Cardiac fibroblast (primary cell): ENCODE data around the gene CEP89.
"Not testable (repeated sequence)": the region's sequence is repeated elsewhere in the genome, so short reads cannot be mapped to it uniquely, and the experiment has no call there.

Experiments used
- DNase-seq, 2 donors: peaks; one replicate each; pipeline versions ENCODE4 v3.0.0 to v3.0.0-alpha.2; 2010; ENCODE audit warnings: low read depth in 2 of 2
- H3K4me3 ChIP-seq, 2 donors: replicated peaks in 1 of 2; 1 replicate in 1 of 2; 2 replicates in 1 of 2; pipeline ENCODE4 v1.5.1; 2011; ENCODE audit warnings: low read depth in 2 of 2, low read length in 2 of 2, mild to moderate bottlenecking in 2 of 2, moderate library complexity in 1 of 2
- TF ChIP-seq, protein P1 (sequence below): IDR thresholded peaks from one replicate; pipeline ENCODE4 v1.5.1; 2011; ENCODE audit warnings: low read depth, mild to moderate bottlenecking, low read length, inconsistent platforms

CEP89 gene

DNA sequence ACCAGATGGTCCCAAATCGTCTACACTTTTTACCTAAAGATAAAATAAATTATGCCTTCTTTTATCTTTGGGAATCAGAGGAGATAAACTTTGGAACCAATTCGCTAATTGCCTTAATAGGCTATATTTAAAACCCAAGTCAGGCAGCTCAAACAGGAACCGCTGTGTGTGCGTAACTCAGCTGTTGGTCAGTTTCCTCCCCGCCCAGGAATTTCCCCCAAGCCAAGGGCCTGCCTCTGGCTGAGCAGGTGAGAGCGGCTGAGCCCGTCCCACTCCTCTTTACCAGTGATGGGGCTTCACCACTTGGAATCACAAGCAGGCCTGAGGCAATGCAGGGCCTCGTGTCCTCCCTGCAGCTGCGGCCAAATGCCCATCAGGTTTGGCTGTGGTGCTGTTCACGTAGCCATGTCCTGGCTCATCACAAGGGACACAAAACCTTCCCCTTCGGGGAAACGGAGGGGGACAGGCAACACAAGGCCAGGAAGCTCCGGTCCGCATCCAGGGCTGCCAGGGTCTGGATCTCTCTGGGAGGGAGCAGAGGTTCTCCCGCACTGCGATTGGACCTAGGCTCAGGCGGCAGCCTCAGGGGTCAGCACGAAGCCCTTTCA is 101.7 kb downstream of the CEP89 start:
- TF ChIP-seq, protein P1, sequence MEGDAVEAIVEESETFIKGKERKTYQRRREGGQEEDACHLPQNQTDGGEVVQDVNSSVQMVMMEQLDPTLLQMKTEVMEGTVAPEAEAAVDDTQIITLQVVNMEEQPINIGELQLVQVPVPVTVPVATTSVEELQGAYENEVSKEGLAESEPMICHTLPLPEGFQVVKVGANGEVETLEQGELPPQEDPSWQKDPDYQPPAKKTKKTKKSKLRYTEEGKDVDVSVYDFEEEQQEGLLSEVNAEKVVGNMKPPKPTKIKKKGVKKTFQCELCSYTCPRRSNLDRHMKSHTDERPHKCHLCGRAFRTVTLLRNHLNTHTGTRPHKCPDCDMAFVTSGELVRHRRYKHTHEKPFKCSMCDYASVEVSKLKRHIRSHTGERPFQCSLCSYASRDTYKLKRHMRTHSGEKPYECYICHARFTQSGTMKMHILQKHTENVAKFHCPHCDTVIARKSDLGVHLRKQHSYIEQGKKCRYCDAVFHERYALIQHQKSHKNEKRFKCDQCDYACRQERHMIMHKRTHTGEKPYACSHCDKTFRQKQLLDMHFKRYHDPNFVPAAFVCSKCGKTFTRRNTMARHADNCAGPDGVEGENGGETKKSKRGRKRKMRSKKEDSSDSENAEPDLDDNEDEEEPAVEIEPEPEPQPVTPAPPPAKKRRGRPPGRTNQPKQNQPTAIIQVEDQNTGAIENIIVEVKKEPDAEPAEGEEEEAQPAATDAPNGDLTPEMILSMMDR = no peak
- no peak overlapping the region for H3K4me3 ChIP-seq
- no peak for DNase-seq

DNA sequence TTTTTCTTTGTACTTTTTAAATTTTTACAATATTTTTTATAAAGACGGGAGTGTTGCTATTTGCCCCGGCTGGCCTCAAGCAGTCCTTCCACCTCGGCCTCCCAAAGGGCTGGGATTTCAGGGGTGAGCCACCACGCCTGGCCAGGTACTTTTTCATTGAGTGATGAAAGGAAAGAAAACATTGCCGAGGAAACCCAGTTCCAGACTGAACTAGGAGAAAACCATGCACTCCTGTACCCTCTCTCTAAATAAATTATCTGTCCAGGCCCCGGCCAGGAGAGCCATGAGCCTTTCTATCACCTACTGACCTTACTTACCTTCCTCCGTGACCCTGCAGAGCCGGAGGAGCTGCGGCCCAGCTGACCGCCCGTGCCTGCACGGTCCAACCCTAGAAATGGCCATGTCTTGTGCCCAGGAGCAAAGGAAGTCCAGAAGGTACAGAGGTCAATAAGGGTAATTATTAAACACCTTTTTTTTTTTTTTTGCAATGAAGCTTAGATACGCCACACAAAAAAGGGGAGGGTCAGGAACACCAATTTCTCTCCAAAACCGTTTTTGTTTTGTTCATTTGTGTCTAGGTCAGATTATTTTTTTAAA is 102.3 kb downstream of the CEP89 start, which contains the start of gene SLC7A9:
SLC7A9 (minus strand) TSS at position 399 of the 597 bp plus-strand sequence. CDS start 1,233 bp downstream, outside the sequence.
- DNase-seq = no peak
- TF ChIP-seq, protein P1 = no peak

DNA sequence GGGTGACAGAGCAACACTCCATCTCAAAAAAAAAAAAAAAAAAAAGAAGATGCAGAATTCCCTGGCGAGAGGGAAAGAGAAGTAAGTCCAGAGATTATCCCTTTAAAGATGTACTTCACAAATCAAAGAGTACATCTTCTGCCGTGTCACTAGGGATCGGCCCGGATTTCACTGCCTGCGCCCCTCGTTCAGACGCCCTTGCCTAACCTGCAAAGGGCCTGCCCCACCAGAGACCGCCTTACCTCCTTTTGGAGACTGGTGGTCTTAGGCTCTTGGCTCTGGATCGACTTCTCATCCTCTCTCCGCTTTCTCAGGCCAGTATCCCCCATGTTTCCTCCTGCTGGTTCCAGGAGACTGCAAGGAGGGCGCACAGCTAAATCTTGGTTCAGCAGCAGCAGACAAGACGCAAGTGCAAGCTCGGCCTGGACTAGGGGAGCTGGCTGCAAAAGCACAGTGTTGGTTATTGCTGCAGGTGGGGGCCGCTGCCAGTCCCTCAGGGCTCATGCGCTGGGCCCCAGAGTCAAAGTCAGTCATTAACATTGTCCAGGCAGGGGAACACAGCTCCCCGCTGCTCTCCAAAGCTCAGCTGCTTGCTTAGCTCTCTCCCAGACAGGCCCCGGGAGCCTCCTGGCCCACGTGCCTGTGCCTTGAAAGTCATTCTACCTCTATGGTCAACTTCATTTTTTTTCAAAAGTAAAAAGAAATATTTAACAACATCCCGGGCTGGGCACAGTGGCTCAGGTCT is 103.4 kb downstream of the CEP89 start:
- DNase-seq = no peak
- no peak overlapping the region for H3K4me3 ChIP-seq
- TF ChIP-seq, protein P1 = no peak

More for the DNA sequence above, 102.3 kb downstream of the CEP89 start, which contains the start of gene SLC7A9:
- H3K4me3 ChIP-seq = no peak within 1 kb of the TSS

DNA sequence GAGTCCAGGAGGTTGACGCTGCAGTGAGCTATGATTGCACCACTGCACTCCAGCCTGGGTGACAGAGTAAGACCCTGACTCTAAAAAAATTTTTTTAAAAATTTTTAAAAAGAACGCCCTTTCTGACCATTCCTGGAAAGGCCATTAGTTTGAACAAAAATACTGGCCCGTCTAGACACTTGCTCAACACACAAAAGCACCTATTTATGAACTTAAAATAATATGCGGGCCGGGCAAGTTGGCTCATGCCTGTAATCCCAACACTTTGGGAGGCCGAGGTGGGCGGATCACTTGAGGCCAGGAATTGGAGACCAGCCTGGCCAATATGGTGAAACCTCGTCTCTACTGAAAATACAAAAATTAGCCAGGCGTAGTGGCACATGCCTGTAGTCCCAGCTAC is 104.3 kb downstream of the CEP89 start:
- DNase-seq, H3K4me3 ChIP-seq: not testable (repeated sequence)

DNA sequence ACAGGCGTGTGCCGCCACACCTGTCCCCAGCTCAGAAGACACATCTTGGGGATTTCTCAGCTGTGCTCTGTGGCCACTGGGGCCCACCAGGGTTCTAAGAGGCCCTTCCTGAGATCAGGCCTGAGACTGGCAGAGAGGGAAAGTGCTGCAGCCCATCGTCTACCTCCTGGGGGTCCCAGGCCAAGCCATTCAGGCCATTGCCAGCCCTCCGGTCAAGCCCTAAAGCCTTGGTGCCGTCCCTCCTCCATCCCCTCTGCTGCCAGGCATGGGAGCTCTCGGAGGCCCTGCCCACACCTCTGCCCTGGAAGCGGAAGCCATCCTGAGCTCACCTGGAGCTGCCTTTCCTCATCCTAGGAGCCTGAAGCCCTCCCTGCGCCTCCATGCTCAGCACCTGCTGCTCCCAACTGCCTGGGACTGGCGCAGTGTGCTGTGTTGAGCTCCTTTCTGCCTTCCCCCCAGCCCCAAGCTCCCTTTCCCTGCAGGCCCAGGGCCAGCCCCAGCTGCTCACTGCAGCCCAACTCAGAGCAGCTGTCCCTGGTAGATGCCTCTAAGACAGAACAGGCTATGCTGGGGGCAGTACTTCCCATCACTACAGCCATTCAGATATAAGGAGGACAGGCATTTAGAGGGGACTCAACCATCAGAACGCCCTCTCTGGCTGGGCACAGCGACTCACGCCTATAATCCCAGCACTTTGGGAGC is 105.0 kb downstream of the CEP89 start:
- H3K4me3 ChIP-seq = no peak overlapping the region
- no peak for DNase-seq
- TF ChIP-seq, protein P1 = no peak

DNA sequence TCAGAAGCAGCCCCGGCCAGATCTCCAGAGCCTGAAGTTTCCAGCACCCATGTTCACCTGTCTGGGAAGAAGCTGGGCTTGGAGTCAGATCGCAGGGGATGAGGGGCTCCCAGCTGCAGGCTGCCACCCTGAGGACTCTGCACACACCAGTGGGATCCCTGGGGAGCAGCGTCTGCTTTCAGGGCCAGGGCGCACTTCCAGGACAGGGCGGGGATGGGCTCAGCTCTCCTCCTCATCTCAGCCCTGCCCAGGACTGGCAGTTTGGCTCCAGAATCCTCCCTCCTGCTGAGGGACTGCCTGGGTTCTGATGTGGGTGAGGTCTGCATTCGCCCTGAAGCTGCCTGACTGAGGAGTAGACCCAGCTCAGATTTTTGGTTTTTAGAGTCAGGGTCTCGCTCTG is 105.7 kb downstream of the CEP89 start:
- H3K4me3 ChIP-seq = no peak overlapping the region
- DNase-seq = no peak
- TF ChIP-seq, protein P1 = no peak

DNA sequence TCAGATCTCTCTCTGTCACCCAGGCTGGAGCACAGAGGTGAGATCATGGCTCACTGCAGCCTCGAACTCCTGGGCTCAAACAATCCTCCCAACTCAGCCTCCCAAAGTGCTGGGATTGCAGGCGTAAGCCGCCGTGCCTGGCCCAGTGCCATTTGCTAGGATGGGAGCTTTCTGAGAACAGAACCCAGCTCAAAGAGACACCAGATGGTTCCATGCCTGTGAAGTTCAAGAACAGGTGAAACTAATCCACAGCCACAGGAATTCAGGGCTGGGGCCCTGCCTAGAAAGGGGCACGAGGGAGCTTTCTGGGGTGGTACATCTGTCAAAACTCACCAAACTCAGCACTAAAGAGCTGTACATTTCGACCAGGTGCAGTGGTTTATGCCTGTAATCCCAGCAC is 106.4 kb downstream of the CEP89 start:
- H3K4me3 ChIP-seq = no peak overlapping the region
- TF ChIP-seq, protein P1 = no peak
- no peak for DNase-seq
